Measurements from ENCODE around the gene ARHGEF19.
A peak's percentile ranks its signal among the peaks of the same experiment; 100 is the strongest.
"Not testable (repeated sequence)": the region's sequence is repeated elsewhere in the genome, so short reads cannot be mapped to it uniquely, and the experiment has no call there.

The ARHGEF19 gene

GRCh38 chr1:16218674-16219071 lies 6.2 kb upstream of the ARHGEF19 start:
- DNase-seq, result no peak

- DNase-seq, result no peak
Observed at GRCh38 chr1:16218014-16218673, 5.7 kb upstream of the ARHGEF19 start.

- DNase-seq, result no peak
Observed at GRCh38 chr1:16217061-16217785, 4.8 kb upstream of the ARHGEF19 start.

- DNase-seq, result no peak
Observed at GRCh38 chr1:16215882-16216753, 3.7 kb upstream of the ARHGEF19 start.

- DNase-seq, result not testable (repeated sequence)
Observed at GRCh38 chr1:16215240-16215639, 2.8 kb upstream of the ARHGEF19 start.

GRCh38 chr1:16213544-16213943 lies 1.1 kb upstream of the ARHGEF19 start:
- not testable (repeated sequence) for DNase-seq

GRCh38 chr1:16213013-16213412 lies 561 bp upstream of the ARHGEF19 start:
- no peak for DNase-seq

- no peak for DNase-seq
Observed at GRCh38 chr1:16211824-16212223, 628 bp downstream of the ARHGEF19 start.

GRCh38 chr1:16210581-16210980 lies 1.9 kb downstream of the ARHGEF19 start:
- DNase-seq, result no peak

GRCh38 chr1:16209847-16210407 lies 2.5 kb downstream of the ARHGEF19 start:
- DNase-seq, result no peak

GRCh38 chr1:16209132-16209846 lies 3.2 kb downstream of the ARHGEF19 start:
- DNase-seq, result no peak

GRCh38 chr1:16208270-16208987 lies 4.0 kb downstream of the ARHGEF19 start:
- DNase-seq, result no peak

GRCh38 chr1:16207318-16208269 lies 4.9 kb downstream of the ARHGEF19 start:
- DNase-seq, result no peak

GRCh38 chr1:16206547-16207317 lies 5.7 kb downstream of the ARHGEF19 start:
- DNase-seq, result peak; percentile 84

GRCh38 chr1:16205891-16206546 lies 6.4 kb downstream of the ARHGEF19 start:
- no peak for DNase-seq

- no peak for DNase-seq
Observed at GRCh38 chr1:16205334-16205671, 7.1 kb downstream of the ARHGEF19 start.

- DNase-seq, result peak; percentile 14
Observed at GRCh38 chr1:16204634-16205333, 7.7 kb downstream of the ARHGEF19 start.

- no peak for DNase-seq
Observed at GRCh38 chr1:16204216-16204615, 8.2 kb downstream of the ARHGEF19 start.

GRCh38 chr1:16203550-16203949 lies 8.9 kb downstream of the ARHGEF19 start:
- DNase-seq, result no peak
